ENCODE data around the gene CHD9NB. TPM values are rescaled to one million over a fixed set of nuclear protein-coding genes. Genes with fewer than 3 reads are reported as not detected.
"Not testable (repeated sequence)": the region's sequence is repeated elsewhere in the genome, so short reads cannot be mapped to it uniquely, and the experiment has no call there.

Gene CHD9NB
- polyA plus RNA-seq, 6 donors from 2014 or later = 0.16 TPM; not detected in 5

- H3K27ac Mint-ChIP-seq = peak overlapping the region; percentile 92 to 97 (median 95)
- DNase-seq = peak; percentile 85
- H3K4me1 Mint-ChIP-seq = peaks cover 53 to 92% (median 66%) of the 10 kb centered on the region in 3 donors
- no peaks in the 10 kb centered on the region for H3K9me3 Mint-ChIP-seq
- no peaks in the 10 kb centered on the region for H3K27me3 Mint-ChIP-seq
- peak; percentile 92 to 94 for ATAC-seq (ENCODE audit: low read depth in 2 of 2)
- H3K36me3 Mint-ChIP-seq = no peaks in the 10 kb centered on the region
- peak overlapping the region; percentile 70 to 89 (median 79) for H3K4me3 Mint-ChIP-seq
These were observed 9.0 kb upstream of the CHD9NB start for GRCh38 chr16:53061701-53062159.

GRCh38 chr16:53061256-53061655, 8.6 kb upstream of the CHD9NB start:
- DNase-seq (no peak), ATAC-seq (ENCODE audit: low read depth in 2 of 2) (no peak)
- Mint-ChIP-seq H3K9me3 (no peaks in the 10 kb centered on the region), H3K4me3 (peak overlapping the region; percentile 70 to 89 (median 79)), H3K36me3 (no peaks in the 10 kb centered on the region), H3K27ac (peak overlapping the region; percentile 91 to 97 (median 95)), H3K27me3 (no peaks in the 10 kb centered on the region), H3K4me1 (peaks cover 50 to 93% (median 67%) of the 10 kb centered on the region in 3 donors)

GRCh38 chr16:53059672-53060071, 7.0 kb upstream of the CHD9NB start:
- Mint-ChIP-seq H3K4me1 (peaks cover 44 to 89% (median 63%) of the 10 kb centered on the region in 3 donors), H3K36me3 (no peaks in the 10 kb centered on the region), H3K9me3 (no peaks in the 10 kb centered on the region), H3K27ac (peak overlapping the region in 4 of 6 donors; percentile 63 to 94 (median 92)), H3K4me3 (peak overlapping the region in 3 of 8 donors; percentile 12 to 70 (median 68)), H3K27me3 (no peaks in the 10 kb centered on the region)
- no peak for ATAC-seq (ENCODE audit: low read depth in 2 of 2)
- DNase-seq = no peak

GRCh38 chr16:53058882-53059281, 6.2 kb upstream of the CHD9NB start:
- H3K4me3 Mint-ChIP-seq = peak overlapping the region in 6 of 8 donors; percentile 43 to 84 (median 65)
- DNase-seq (no peak), ATAC-seq (ENCODE audit: low read depth in 2 of 2) (no peak)
- H3K9me3 Mint-ChIP-seq = no peaks in the 10 kb centered on the region
- no peaks in the 10 kb centered on the region for H3K27me3 Mint-ChIP-seq
- H3K27ac Mint-ChIP-seq = peak overlapping the region; percentile 39 to 94 (median 92)
- no peaks in the 10 kb centered on the region for H3K36me3 Mint-ChIP-seq
- H3K4me1 Mint-ChIP-seq = peaks cover 42 to 84% (median 61%) of the 10 kb centered on the region in 3 donors

GRCh38 chr16:53058441-53058840, 5.7 kb upstream of the CHD9NB start:
- no peak for DNase-seq
- Mint-ChIP-seq H3K27me3 (peaks cover 0 to under 1% (median 0%) of the 10 kb centered on the region in 3 donors), H3K27ac (peak overlapping the region in 5 of 6 donors; percentile 39 to 94 (median 92)), H3K4me1 (peaks cover 40 to 82% (median 59%) of the 10 kb centered on the region in 3 donors), H3K4me3 (peak overlapping the region in 6 of 8 donors; percentile 43 to 84 (median 65)), H3K9me3 (no peaks in the 10 kb centered on the region), H3K36me3 (no peaks in the 10 kb centered on the region)
- ATAC-seq (ENCODE audit: low read depth in 2 of 2) = no peak

GRCh38 chr16:53057658-53058057, 5.0 kb upstream of the CHD9NB start:
- Mint-ChIP-seq H3K4me1 (peaks cover 40 to 79% (median 59%) of the 10 kb centered on the region in 3 donors), H3K27ac (peak overlapping the region in 2 of 6 donors; percentile 71 to 94), H3K4me3 (peak overlapping the region in 4 of 8 donors; percentile 1 to 66 (median 29)), H3K27me3 (peaks cover 0 to 9% (median 0%) of the 10 kb centered on the region in 3 donors), H3K36me3 (no peaks in the 10 kb centered on the region), H3K9me3 (no peaks in the 10 kb centered on the region)
- ATAC-seq (ENCODE audit: low read depth in 2 of 2) (no peak), DNase-seq (no peak)

GRCh38 chr16:53056392-53056881, 3.7 kb upstream of the CHD9NB start:
- Mint-ChIP-seq H3K4me1 (peaks cover 34 to 67% (median 47%) of the 10 kb centered on the region in 3 donors), H3K27ac (peak overlapping the region in 3 of 6 donors; percentile 63 to 90 (median 88)), H3K9me3 (no peaks in the 10 kb centered on the region), H3K4me3 (peak overlapping the region; percentile 20 to 98 (median 92)), H3K27me3 (peaks cover 0 to 9% (median 0%) of the 10 kb centered on the region in 3 donors), H3K36me3 (no peaks in the 10 kb centered on the region)
- DNase-seq (no peak), ATAC-seq (ENCODE audit: low read depth in 2 of 2) (no peak)

- ATAC-seq (ENCODE audit: low read depth in 2 of 2) (no peak), DNase-seq (peak; percentile 21)
- Mint-ChIP-seq H3K4me3 (peak overlapping the region; percentile 89 to 98 (median 95)), H3K27ac (peak overlapping the region; percentile 47 to 98 (median 92)), H3K36me3 (no peaks in the 10 kb centered on the region), H3K27me3 (peaks cover 0 to 9% (median 0%) of the 10 kb centered on the region in 3 donors), H3K4me1 (peaks cover 30 to 60% (median 41%) of the 10 kb centered on the region in 3 donors), H3K9me3 (no peaks in the 10 kb centered on the region)
These were observed 3.1 kb upstream of the CHD9NB start for GRCh38 chr16:53055541-53056391.

GRCh38 chr16:53054670-53055485, 2.2 kb upstream of the CHD9NB start, which contains the start of gene CHD9:
Gene CHD9 (plus strand): TSS chr16:53054991. CDS start chr16:53156090, 101,099 bp downstream.
- H3K27ac Mint-ChIP-seq = peak within 1 kb of the TSS; percentile 88 to 98 (median 96)
- peaks cover 30 to 52% (median 41%) of the 10 kb centered on the region in 3 donors for H3K4me1 Mint-ChIP-seq
- no peaks in the 10 kb centered on the region for H3K36me3 Mint-ChIP-seq
- peak within 1 kb of the TSS; percentile 89 to 98 (median 95) for H3K4me3 Mint-ChIP-seq
- ATAC-seq (ENCODE audit: low read depth in 2 of 2) = peak; percentile 88 to 89
- H3K9me3 Mint-ChIP-seq = no peaks in the 10 kb centered on the region
- peak; percentile 81 for DNase-seq
- H3K27me3 Mint-ChIP-seq = peaks cover 0 to 9% (median 0%) of the 10 kb centered on the region in 3 donors

GRCh38 chr16:53053967-53054669, 1.4 kb upstream of the CHD9NB start:
- Mint-ChIP-seq H3K27ac (peak overlapping the region; percentile 25 to 96 (median 89)), H3K9me3 (no peaks in the 10 kb centered on the region), H3K27me3 (peaks cover 0 to 9% (median 0%) of the 10 kb centered on the region in 3 donors), H3K36me3 (no peaks in the 10 kb centered on the region), H3K4me3 (peak overlapping the region; percentile 89 to 98 (median 95)), H3K4me1 (peaks cover 29 to 44% (median 39%) of the 10 kb centered on the region in 3 donors)
- ATAC-seq (ENCODE audit: low read depth in 2 of 2) (peak; percentile 30 to 35), DNase-seq (no peak)

GRCh38 chr16:53051255-53051654, 1.4 kb downstream of the CHD9NB start:
- H3K4me1 Mint-ChIP-seq = peaks cover 13 to 18% (median 16%) of the 10 kb centered on the region in 3 donors
- not testable (repeated sequence) for H3K4me3 Mint-ChIP-seq; H3K9me3 Mint-ChIP-seq; H3K36me3 Mint-ChIP-seq; DNase-seq; H3K27ac Mint-ChIP-seq; H3K27me3 Mint-ChIP-seq; ATAC-seq (ENCODE audit: low read depth in 2 of 2)

GRCh38 chr16:53048139-53048915, 4.4 kb downstream of the CHD9NB start:
- H3K36me3 Mint-ChIP-seq = no peaks in the 10 kb centered on the region
- no peak overlapping the region for H3K27ac Mint-ChIP-seq
- DNase-seq (no peak), ATAC-seq (ENCODE audit: low read depth in 2 of 2) (no peak)
- H3K9me3 Mint-ChIP-seq = peaks cover 0 to 4% (median 0%) of the 10 kb centered on the region in 7 donors
- peaks cover 0 to 7% (median 5%) of the 10 kb centered on the region in 3 donors for H3K27me3 Mint-ChIP-seq
- no peaks in the 10 kb centered on the region for H3K4me1 Mint-ChIP-seq
- H3K4me3 Mint-ChIP-seq = no peak overlapping the region
